Neural progenitor cell (in vitro differentiated cells): ENCODE results near the gene MYMX. TPM values are rescaled to one million over a fixed set of nuclear protein-coding genes. Genes with fewer than 3 reads are reported as not detected.

ENCODE experiments used
- DNase-seq: peaks from one replicate; pipeline ENCODE4 v3.0.0-alpha.2; 2016; ENCODE audit warnings: low spot score
- H2AFZ ChIP-seq: fragments of 200-600 bp; sonication (generic); replicated peaks from 2 replicates; pipeline ENCODE4 v1.6.1; 2016; ENCODE audit warnings: antibody characterized with exemption
- H3F3A ChIP-seq: fragments of 200-600 bp; sonication (generic); 2 replicates; pipeline ENCODE4 v1.6.1; 2016; ENCODE audit warnings: antibody characterized with exemption, low read depth
- H3K27ac ChIP-seq: fragments of 200-600 bp; sonication (generic); 2 replicates; pipeline ENCODE4 v1.5.1; 2016; ENCODE audit warnings: mild to moderate bottlenecking
- H3K27me3 ChIP-seq: fragments of 200-600 bp; sonication (generic); 2 replicates; pipeline ENCODE4 v1.6.1; 2016; ENCODE audit warnings: mild to moderate bottlenecking, moderate library complexity
- H3K36me3 ChIP-seq: fragments of 200-600 bp; sonication (generic); 2 replicates; pipeline ENCODE4 v1.5.1; 2016
- H3K4me1 ChIP-seq: fragments of 200-600 bp; sonication (generic); 2 replicates; pipeline ENCODE4 v1.6.1; 2016; ENCODE audit warnings: mixed run types
- H3K4me2 ChIP-seq: fragments of 200-600 bp; sonication (generic); 2 replicates; pipeline ENCODE4 v1.6.1; 2016
- H3K4me3 ChIP-seq: fragments of 200-600 bp; sonication (generic); 2 replicates; pipeline ENCODE4 v1.5.1; 2016
- H3K79me2 ChIP-seq: fragments of 200-600 bp; sonication (generic); 2 replicates; pipeline ENCODE4 v1.6.1; 2016; ENCODE audit warnings: low read depth
- H3K9ac ChIP-seq: fragments of 200-600 bp; sonication (generic); 2 replicates; pipeline ENCODE4 v1.6.1; 2016
- H3K9me3 ChIP-seq: fragments of 200-600 bp; sonication (generic); 2 replicates; pipeline ENCODE4 v1.5.1; 2016; ENCODE audit warnings: low read depth
- H4K20me1 ChIP-seq: fragments of 200-600 bp; sonication (generic); 2 replicates; pipeline ENCODE4 v1.6.1; 2016; ENCODE audit warnings: low read depth
- H3K27ac Mint-ChIP-seq: 3 replicates; pipeline ENCODE4 v1.8.0; 2021; ENCODE audit warnings: mixed read lengths
- H3K27me3 Mint-ChIP-seq: 2 replicates; pipeline ENCODE4 v1.8.0; 2022; ENCODE audit warnings: low read depth, mild to moderate bottlenecking, inconsistent platforms, moderate library complexity, mixed read lengths; ENCODE audit not compliant: insufficient read depth
- H3K36me3 Mint-ChIP-seq: 3 replicates; pipeline ENCODE4 v1.8.0; 2021; ENCODE audit warnings: mixed read lengths
- H3K4me1 Mint-ChIP-seq: 3 replicates; pipeline ENCODE4 v1.8.0; 2021; ENCODE audit warnings: mixed read lengths
- H3K4me3 Mint-ChIP-seq: 3 replicates; pipeline ENCODE4 v1.8.0; 2021; ENCODE audit warnings: mild to moderate bottlenecking, moderate library complexity, mixed read lengths
- H3K9me3 Mint-ChIP-seq: 3 replicates; pipeline ENCODE4 v1.8.0; 2020; ENCODE audit warnings: mixed read lengths
- EZH2 ChIP-seq: fragments of 200-600 bp; sonication (generic); IDR thresholded peaks from 2 replicates; pipeline ENCODE4 v1.6.1; 2017; ENCODE audit warnings: antibody characterized with exemption, mild to moderate bottlenecking, moderate library complexity
- EZH2phosphoT487 ChIP-seq: fragments of 200-600 bp; sonication (generic); IDR thresholded peaks from 2 replicates; pipeline ENCODE4 v1.6.1; 2017; ENCODE audit warnings: antibody characterized with exemption
- total RNA-seq: library from RNA; depleted of rRNA; stranded (reverse); fragments of >200 nt; gene quantifications from 2 replicates; pipeline ENCODE4 v1.2.3, GENCODE V29; 2015; ENCODE audit warnings: low replicate concordance
- TF ChIP-seq, protein P1 (sequence below): fragments of 200-600 bp; sonication (generic); IDR thresholded peaks from 2 replicates; pipeline ENCODE4 v1.5.1; 2017; ENCODE audit warnings: antibody characterized with exemption, mild to moderate bottlenecking

Gene MYMX
- total RNA-seq, 1 donor from 2014 or later: 0.54 TPM

DNA sequence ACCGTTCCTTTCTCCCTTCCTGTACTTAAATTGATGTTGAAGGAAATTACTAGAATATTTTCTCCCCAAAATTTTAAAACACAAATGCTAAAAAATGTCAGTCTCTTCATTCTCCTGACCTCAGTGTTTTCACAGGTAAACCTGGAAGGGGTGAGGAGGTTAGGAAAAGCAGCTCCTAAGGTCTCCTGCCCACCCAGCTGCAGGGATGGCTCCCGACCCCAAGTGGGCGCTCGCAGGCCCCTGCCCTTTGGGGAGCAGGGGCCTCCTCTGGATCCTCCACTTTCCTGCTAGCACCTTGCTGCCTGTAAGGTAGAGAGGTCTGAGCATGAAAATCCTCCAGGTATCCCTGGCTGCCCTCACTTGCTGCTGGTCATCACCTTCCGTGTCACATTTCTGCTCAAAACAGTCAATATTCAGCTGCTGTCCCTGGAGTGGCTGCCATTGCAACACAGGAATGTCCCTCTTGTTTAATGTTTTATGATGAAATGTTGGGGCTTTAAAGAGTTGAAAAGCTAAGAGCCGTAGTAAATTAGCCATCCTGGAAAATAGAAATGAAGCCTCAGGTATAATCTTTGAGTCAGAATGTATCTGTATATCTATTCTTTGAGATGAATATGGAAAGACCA is 19.3 kb downstream of the MYMX start:
- no peaks in the 10 kb centered on the region for H3K36me3 ChIP-seq
- H3K9me3 ChIP-seq: no peaks in the 10 kb centered on the region
- H3F3A ChIP-seq: peaks cover 22% of the 10 kb centered on the region
- H3K4me1 ChIP-seq: peaks cover 8% of the 10 kb centered on the region
- no peak overlapping the region for H3K27ac ChIP-seq
- DNase-seq: no peak
- no peaks in the 10 kb centered on the region for H3K79me2 ChIP-seq
- no peaks in the 10 kb centered on the region for H4K20me1 ChIP-seq
- Mint-ChIP-seq H3K9me3 (no peaks in the 10 kb centered on the region), H3K4me1 (peaks cover 30% of the 10 kb centered on the region), H3K4me3 (no peak overlapping the region), H3K36me3 (peaks cover 5% of the 10 kb centered on the region), H3K27ac (no peak overlapping the region), H3K27me3 (peaks cover 9% of the 10 kb centered on the region)
- no peaks in the 10 kb centered on the region for H3K27me3 ChIP-seq
- no peak overlapping the region for H2AFZ ChIP-seq
- H3K4me3 ChIP-seq: no peak overlapping the region
- H3K4me2 ChIP-seq: no peak overlapping the region
- TF ChIP-seq, protein P1, sequence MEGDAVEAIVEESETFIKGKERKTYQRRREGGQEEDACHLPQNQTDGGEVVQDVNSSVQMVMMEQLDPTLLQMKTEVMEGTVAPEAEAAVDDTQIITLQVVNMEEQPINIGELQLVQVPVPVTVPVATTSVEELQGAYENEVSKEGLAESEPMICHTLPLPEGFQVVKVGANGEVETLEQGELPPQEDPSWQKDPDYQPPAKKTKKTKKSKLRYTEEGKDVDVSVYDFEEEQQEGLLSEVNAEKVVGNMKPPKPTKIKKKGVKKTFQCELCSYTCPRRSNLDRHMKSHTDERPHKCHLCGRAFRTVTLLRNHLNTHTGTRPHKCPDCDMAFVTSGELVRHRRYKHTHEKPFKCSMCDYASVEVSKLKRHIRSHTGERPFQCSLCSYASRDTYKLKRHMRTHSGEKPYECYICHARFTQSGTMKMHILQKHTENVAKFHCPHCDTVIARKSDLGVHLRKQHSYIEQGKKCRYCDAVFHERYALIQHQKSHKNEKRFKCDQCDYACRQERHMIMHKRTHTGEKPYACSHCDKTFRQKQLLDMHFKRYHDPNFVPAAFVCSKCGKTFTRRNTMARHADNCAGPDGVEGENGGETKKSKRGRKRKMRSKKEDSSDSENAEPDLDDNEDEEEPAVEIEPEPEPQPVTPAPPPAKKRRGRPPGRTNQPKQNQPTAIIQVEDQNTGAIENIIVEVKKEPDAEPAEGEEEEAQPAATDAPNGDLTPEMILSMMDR: no peak
- TF ChIP-seq EZH2phosphoT487: no peak
- H3K9ac ChIP-seq: no peak overlapping the region

DNA sequence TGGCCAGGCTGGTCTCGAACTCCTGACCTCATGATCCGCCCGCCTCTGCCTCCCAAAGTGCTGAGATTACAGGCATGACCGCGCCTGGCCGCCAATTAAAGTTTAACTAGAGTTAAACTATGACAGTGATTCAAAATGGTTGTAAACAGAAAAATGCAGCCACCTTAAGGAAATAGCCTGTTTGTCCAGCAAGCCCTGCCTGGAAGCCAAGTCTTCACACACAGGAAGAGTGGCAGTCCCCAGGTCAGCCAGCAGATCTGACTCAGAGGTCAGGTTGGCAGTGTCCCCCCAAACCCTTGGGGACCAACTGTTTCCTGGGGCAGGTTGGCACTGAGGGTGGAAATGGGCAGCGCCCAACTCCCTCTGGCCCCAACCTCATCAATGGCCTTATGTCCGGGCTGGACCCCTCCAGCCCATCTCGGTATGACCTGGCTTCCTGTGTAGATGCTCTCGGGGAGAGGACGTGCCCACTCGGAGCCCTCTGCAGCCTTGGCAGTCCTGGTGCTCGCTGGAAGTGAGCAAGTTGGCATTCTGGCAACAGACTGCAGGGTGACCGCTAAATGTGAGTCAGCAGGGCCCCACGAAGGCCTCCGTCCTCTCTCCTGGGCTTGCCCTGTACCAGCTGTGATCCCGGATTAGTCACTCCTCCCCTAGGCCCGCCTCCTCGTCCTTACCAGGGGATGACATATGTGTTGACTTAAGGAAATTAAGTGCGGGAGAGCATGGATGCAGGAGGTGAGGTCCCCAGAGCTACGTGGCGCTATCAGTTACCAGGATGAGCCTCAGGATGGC is 20.5 kb downstream of the MYMX start:
- H3K9me3 Mint-ChIP-seq: no peaks in the 10 kb centered on the region
- Histone ChIP-seq H3K9me3 (no peaks in the 10 kb centered on the region), H3F3A (peaks cover 23% of the 10 kb centered on the region), H4K20me1 (no peaks in the 10 kb centered on the region), H3K4me2 (peak overlapping the region; percentile 80), H3K27ac (no peak overlapping the region), H3K4me3 (peak overlapping the region; percentile 54), H2AFZ (peak overlapping the region; percentile 83), H3K9ac (no peak overlapping the region), H3K4me1 (peaks cover 8% of the 10 kb centered on the region), H3K27me3 (no peaks in the 10 kb centered on the region), H3K79me2 (no peaks in the 10 kb centered on the region), H3K36me3 (no peaks in the 10 kb centered on the region)
- TF ChIP-seq EZH2phosphoT487 (no peak), EZH2 (no peak)
- TF ChIP-seq, protein P1: no peak
- H3K36me3 Mint-ChIP-seq: peaks cover 3% of the 10 kb centered on the region
- peak overlapping the region; percentile 88 for H3K27ac Mint-ChIP-seq
- peaks cover 30% of the 10 kb centered on the region for H3K4me1 Mint-ChIP-seq
- H3K4me3 Mint-ChIP-seq: peak overlapping the region; percentile 80
- peaks cover 7% of the 10 kb centered on the region for H3K27me3 Mint-ChIP-seq
- DNase-seq: peak; percentile 79

DNA sequence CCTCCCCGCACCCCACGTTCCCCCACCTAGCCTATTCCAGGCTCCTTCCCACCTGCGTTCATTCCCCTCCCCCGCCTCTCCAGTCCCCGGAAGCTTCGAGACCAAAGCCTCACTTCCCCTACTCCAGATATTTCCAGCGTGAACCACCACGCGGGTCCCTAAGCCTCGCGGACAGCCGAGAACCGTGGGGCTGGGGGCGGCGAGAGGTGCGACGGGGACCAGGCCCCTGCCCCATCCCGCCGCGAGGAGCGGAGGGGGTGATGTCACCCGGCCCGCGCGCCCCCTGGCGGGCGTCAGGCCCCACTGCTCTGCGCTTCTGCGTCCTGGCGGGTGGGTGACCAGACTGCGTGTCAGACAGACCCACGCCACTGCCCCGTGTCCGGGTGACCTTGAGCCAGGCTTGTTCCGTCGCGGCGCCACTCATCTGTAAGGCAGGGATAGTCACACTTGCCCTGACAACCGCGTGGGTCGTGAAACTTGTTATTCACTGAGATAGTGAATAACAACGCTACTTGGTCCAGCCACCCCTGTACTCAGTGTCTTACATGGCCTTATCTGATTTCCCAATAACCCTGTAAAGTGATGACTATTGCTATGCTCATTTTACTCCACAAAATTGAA is 21.2 kb downstream of the MYMX start:
- Histone ChIP-seq H3K9ac (no peak overlapping the region), H3F3A (peaks cover 29% of the 10 kb centered on the region), H3K9me3 (no peaks in the 10 kb centered on the region), H3K27me3 (no peaks in the 10 kb centered on the region), H3K79me2 (no peaks in the 10 kb centered on the region), H3K27ac (no peak overlapping the region), H4K20me1 (no peaks in the 10 kb centered on the region), H3K4me1 (peaks cover 8% of the 10 kb centered on the region), H3K4me3 (peak overlapping the region; percentile 54), H3K4me2 (peak overlapping the region; percentile 80), H2AFZ (peak overlapping the region; percentile 83), H3K36me3 (no peaks in the 10 kb centered on the region)
- DNase-seq: peak; percentile 87
- peak overlapping the region; percentile 88 for H3K27ac Mint-ChIP-seq
- H3K9me3 Mint-ChIP-seq: no peaks in the 10 kb centered on the region
- peaks cover 30% of the 10 kb centered on the region for H3K4me1 Mint-ChIP-seq
- peaks cover 3% of the 10 kb centered on the region for H3K36me3 Mint-ChIP-seq
- TF ChIP-seq, protein P1: peak; percentile 96
- TF ChIP-seq EZH2: no peak
- peak overlapping the region; percentile 80 for H3K4me3 Mint-ChIP-seq
- peaks cover 7% of the 10 kb centered on the region for H3K27me3 Mint-ChIP-seq
